ENCODE measurements around the gene POLA2. TPM values are rescaled to one million over a fixed set of nuclear protein-coding genes. Genes with fewer than 3 reads are reported as not detected.
A peak's percentile ranks its signal among the peaks of the same experiment; 100 is the strongest.

POLA2 gene
- total and polyA plus RNA-seq, 9 of the 15 experiments (the other 6 are each of a cell fraction or from before 2014, with no cell fraction given) = 2.7 to 134 (median 44.4) TPM

GRCh38 chr11:65261591-65262380, at the start of gene POLA2 (continued):
- TF ChIP-seq ARID4B (CRISPR knock-in tag; IDR thresholded peaks at IDR 0.05) = no peak
- TF ChIP-seq, protein P1, sequence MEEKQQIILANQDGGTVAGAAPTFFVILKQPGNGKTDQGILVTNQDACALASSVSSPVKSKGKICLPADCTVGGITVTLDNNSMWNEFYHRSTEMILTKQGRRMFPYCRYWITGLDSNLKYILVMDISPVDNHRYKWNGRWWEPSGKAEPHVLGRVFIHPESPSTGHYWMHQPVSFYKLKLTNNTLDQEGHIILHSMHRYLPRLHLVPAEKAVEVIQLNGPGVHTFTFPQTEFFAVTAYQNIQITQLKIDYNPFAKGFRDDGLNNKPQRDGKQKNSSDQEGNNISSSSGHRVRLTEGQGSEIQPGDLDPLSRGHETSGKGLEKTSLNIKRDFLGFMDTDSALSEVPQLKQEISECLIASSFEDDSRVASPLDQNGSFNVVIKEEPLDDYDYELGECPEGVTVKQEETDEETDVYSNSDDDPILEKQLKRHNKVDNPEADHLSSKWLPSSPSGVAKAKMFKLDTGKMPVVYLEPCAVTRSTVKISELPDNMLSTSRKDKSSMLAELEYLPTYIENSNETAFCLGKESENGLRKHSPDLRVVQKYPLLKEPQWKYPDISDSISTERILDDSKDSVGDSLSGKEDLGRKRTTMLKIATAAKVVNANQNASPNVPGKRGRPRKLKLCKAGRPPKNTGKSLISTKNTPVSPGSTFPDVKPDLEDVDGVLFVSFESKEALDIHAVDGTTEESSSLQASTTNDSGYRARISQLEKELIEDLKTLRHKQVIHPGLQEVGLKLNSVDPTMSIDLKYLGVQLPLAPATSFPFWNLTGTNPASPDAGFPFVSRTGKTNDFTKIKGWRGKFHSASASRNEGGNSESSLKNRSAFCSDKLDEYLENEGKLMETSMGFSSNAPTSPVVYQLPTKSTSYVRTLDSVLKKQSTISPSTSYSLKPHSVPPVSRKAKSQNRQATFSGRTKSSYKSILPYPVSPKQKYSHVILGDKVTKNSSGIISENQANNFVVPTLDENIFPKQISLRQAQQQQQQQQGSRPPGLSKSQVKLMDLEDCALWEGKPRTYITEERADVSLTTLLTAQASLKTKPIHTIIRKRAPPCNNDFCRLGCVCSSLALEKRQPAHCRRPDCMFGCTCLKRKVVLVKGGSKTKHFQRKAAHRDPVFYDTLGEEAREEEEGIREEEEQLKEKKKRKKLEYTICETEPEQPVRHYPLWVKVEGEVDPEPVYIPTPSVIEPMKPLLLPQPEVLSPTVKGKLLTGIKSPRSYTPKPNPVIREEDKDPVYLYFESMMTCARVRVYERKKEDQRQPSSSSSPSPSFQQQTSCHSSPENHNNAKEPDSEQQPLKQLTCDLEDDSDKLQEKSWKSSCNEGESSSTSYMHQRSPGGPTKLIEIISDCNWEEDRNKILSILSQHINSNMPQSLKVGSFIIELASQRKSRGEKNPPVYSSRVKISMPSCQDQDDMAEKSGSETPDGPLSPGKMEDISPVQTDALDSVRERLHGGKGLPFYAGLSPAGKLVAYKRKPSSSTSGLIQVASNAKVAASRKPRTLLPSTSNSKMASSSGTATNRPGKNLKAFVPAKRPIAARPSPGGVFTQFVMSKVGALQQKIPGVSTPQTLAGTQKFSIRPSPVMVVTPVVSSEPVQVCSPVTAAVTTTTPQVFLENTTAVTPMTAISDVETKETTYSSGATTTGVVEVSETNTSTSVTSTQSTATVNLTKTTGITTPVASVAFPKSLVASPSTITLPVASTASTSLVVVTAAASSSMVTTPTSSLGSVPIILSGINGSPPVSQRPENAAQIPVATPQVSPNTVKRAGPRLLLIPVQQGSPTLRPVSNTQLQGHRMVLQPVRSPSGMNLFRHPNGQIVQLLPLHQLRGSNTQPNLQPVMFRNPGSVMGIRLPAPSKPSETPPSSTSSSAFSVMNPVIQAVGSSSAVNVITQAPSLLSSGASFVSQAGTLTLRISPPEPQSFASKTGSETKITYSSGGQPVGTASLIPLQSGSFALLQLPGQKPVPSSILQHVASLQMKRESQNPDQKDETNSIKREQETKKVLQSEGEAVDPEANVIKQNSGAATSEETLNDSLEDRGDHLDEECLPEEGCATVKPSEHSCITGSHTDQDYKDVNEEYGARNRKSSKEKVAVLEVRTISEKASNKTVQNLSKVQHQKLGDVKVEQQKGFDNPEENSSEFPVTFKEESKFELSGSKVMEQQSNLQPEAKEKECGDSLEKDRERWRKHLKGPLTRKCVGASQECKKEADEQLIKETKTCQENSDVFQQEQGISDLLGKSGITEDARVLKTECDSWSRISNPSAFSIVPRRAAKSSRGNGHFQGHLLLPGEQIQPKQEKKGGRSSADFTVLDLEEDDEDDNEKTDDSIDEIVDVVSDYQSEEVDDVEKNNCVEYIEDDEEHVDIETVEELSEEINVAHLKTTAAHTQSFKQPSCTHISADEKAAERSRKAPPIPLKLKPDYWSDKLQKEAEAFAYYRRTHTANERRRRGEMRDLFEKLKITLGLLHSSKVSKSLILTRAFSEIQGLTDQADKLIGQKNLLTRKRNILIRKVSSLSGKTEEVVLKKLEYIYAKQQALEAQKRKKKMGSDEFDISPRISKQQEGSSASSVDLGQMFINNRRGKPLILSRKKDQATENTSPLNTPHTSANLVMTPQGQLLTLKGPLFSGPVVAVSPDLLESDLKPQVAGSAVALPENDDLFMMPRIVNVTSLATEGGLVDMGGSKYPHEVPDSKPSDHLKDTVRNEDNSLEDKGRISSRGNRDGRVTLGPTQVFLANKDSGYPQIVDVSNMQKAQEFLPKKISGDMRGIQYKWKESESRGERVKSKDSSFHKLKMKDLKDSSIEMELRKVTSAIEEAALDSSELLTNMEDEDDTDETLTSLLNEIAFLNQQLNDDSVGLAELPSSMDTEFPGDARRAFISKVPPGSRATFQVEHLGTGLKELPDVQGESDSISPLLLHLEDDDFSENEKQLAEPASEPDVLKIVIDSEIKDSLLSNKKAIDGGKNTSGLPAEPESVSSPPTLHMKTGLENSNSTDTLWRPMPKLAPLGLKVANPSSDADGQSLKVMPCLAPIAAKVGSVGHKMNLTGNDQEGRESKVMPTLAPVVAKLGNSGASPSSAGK (IDR thresholded peaks at IDR 0.05) = peak; percentile 85
- TF ChIP-seq BRF1 (IDR thresholded peaks at IDR 0.05; ENCODE audit: borderline replicate concordance, extremely low read depth, insufficient read length) = no peak
- no peak for TF ChIP-seq ZNF324 (CRISPR knock-in tag; IDR thresholded peaks at IDR 0.05)
- no peak for TF ChIP-seq FOXA3 (CRISPR knock-in tag; conservative IDR thresholded peaks at IDR 0.05 in 1 of 2, IDR thresholded peaks at IDR 0.05 in 1 of 2)
- TF ChIP-seq KLF10 (CRISPR knock-in tag; IDR thresholded peaks at IDR 0.05) = no peak
- TF ChIP-seq ILK (tag; IDR thresholded peaks at IDR 0.05; ENCODE audit: borderline replicate concordance, low read depth) = no peak
- no peak for TF ChIP-seq GTF2B (IDR thresholded peaks at IDR 0.05; ENCODE audit: extremely low read depth, insufficient read length)
